ENCODE results near the gene GTF2H3.

Gene GTF2H3

DNA sequence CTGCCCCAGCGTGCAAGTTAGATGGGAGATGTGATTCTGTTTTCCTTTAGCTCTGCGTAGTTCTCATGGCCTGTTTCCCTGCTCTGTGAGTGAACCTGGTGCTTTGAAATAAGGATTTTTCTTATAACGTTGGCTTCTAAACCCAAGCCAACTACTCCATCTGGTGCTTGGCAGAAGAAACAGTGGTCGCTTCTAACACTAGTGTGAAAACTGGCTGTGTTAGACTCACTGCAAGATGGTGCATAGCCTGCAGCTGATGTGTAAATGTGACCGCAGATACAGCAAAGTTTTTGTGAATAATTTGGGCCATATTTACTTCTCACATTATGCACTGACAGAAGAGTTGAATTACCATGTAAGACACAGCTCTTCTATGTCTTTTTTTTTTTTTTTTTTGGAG, 12.2 kb downstream of the GTF2H3 start:
- no peak for DNase-seq

DNA sequence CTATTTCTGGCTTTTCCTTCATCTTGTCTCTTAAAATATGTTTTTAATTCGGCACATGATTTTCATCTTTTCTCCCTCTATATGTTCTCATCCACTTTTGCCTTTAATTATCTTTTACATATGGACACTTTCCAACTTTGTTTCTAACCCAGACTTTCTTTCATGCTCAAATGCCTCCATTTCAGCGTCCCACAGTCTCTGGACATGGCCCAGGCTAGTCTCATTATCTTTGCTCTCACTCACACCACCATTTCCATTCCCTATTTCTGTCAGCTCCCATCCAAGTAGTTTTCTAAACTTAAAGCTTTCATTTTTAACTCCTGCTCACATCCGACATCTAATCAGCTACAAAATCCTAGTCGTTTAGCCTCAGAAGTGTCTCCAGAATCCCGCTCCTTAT, 14.8 kb downstream of the GTF2H3 start:
- DNase-seq: no peak

DNA sequence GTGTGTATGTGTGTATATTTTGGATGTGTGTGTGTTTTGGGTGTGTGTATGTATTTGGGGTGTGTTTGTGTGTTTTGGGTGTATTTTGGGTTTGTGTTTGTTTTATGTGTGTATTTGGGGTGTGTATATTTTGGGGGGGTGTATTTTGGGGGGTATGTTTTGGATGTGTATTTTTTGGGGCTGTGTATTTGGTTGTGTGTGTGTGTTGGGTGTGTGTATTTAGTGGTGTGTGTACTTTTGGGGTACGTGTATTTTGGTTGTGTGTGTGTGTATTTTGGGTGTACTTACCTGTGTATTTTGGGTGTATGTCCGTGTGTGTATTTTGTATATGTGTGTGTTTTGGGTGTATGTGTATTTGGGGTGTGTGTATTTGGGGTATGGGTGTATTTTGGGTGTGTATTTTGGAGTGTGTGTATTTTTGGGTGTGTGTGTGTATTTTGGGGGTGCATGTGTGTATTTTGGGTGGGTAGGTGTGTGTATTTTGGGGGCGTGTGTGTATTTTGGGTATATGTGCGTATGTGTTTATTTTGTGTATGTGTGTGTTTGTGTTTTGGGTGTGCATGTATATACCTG, 20.6 kb downstream of the GTF2H3 start:
- no peak for DNase-seq

DNA sequence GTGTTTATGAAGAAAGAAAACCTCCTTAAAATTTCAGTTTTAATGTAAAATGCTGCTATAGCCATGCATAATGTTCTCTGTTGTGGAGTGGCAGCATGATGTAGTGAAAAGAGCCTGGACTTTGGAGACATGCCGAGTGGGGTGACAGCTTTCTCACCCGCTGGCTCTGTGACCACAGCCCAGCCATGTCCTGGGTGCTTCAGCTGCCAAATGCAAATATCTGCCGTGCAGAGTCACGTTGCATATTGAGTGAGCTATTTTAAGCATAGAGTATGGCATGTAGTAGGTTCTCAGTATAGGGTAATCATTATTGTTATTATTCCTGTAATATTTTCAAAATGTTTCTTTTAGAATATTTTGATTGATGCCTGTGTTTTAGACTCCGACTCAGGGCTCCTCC, 21.8 kb downstream of the GTF2H3 start:
- DNase-seq: no peak

DNA sequence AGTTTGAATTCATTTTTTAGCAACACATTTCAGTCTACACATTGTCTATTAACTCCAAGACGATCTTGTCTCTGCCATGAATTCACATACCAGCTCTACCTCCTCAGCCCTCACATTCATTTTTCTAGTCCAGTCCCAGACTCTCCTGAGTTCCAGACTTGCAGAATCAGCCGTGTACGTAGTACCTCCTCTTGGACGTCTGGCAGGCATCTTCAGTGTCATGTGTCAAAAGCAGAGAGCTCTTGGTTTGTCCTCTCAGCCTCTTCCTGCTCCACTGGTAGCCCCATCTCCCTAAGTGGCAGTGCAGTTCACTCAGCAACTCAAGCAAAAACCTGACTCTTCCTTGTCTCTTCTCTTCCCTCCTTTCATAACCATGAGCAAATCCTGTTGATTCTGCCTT, 22.8 kb downstream of the GTF2H3 start:
- no peak for DNase-seq

DNA sequence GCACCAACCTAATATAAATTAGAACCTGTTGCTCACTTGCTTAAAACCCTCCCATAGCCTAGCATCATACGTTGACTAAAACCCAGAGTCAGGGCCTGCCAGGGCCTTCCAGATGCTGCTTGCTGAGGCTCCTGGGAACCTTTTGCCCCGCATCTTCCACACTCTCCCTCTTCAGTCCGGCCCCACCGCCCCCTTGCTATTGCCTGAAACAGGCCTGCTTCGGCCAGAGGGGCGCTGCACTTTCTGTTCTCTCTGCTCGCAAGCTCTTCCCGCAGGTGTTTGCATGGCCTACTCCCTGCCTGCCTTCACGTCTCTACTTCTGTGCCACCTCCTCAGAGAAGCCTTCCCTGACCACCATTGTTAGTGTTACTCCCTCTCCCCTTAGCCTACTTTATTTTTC, 23.6 kb downstream of the GTF2H3 start:
- DNase-seq: no peak

DNA sequence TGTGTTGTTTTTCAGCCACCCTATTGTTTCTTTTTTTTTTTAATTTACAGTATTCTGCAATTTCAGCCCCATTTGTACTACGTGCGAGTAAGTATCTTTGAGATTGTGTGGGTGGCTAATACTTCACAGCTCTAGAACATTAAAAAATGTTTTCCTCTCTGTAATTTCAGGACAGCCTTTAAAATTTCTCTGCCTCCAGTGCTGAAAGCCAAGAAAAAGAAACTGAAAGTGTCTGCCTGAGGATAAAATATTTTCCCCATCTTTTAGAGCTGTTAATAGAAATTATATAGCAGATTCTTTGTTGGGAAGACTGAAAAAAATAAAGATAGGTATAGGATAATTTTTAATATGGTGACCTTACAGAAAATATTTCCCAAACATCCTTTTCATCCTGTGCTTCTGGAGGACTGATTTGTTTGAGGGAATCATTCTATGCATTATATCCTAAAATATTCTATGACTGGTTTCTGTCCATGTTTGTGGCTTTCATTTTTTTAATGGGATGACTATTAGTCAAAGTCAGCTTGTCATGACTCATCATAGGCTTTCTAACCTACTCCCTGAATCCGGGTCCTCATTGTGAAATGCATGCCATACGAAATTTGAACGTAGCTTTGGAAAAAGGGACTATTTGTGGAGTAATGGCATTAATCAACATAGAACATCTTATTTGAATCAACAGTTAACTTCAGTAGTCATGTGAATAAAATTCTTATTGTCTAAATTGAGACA, 26.5 kb downstream of the GTF2H3 start:
- peak; percentile 68 to 91 (median 78) for DNase-seq

DNA sequence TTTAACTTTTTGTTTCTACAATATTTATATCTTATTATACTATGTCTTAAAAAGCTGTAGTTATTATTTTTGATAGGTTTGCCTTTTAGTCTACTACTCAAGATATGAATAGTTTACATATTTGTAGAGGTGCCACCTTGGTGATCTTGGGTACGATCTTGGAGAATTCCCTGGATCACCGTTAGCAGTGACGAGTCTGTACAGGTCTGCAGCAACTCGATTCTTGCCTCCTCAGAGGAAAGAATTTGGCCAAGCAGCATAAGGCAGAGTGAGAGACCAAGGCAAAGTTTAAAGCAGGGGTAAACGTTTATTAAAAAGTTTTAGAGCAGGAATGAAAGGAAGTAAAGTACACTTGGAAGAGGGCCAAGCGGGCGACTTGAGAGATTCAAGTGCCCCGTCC, 34.1 kb downstream of the GTF2H3 start:
- DNase-seq: no peak

DNA sequence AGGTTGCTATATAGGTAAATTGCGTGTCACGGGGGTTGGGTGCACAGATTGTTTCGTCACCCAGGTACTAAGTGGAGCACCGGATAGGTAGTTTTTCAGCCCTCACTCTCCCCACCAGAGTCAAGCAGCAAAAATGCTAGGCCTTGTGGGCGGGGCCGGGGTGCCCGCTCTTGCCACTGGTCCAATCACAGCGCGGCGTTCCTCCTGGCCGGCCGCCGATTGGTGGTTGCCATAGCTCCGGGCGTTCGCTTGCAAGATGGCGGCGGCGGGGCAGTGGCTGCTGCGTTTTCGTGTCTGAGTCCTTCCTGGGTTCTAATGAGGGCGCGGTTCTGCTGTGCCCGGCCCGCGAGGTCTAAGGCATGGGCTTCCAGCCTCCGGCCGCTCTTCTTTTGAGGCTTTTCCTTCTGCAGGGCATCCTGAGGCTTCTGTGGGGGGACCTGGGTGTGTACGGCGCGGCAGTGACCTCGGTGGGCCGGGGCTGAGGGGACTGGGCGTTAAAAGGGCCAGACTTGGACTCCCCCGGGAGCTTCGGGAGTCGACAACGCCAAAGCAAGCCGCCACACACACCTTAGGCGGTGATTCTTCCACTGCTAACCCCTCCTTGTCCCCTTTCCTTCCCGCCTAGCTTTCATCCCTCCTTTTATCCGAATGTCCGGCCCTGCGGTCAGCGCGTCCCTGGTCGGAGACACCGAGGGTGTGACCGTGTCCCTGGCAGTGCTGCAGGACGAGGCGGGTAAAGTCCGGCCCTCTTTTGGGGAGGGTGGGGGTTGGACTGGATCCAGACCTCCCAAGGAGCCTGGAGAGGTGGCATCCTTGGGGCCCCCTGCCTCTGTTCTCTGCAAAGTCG, 37.5 kb downstream of the GTF2H3 start, which contains the start of gene TCTN2:
TCTN2 (plus strand) TSS at position 232 of the 847 bp plus-strand sequence; CDS start at position 360, 128 bp downstream.
- DNase-seq: peak; percentile 92 to 96 (median 94)

DNA sequence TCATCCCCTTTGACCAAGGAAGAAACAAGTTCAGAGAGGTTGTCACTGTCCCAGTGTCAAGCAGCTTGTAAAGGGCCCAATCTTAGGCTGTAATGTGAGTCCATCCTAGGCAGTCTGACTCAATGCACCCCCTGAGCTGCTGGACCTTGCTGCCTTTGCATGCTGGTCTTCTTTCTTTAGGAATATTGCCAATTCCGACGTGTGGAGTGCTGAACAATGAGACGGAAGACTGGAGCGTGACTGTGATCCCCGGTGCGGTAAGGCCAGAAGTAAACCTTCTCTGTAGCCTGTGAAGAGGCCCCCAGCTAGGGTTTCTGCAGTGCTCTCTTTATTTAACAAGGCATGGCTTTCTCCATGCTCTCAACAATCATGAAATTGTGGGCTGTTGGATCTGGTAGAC, 38.2 kb downstream of the GTF2H3 start:
- DNase-seq: no peak

DNA sequence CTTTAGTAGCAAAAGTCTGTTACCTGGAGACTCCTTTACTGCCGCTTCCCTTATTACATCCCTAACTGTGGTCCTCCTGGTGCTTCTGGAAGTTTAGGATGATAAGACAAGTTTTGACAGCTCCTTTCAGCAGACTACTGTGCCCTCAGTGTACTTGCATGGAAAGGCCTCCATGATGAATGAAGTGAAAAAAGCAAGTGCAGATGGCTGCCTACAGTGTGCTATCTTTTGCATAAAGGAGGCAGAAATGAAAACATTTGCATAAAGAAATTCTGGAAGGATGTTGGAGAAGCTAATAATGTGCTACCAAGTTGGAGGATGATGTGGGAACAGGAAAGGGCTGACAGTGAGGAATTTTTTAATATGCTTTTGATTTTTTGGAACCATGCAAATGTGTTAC, 41.8 kb downstream of the GTF2H3 start:
- no peak for DNase-seq

DNA sequence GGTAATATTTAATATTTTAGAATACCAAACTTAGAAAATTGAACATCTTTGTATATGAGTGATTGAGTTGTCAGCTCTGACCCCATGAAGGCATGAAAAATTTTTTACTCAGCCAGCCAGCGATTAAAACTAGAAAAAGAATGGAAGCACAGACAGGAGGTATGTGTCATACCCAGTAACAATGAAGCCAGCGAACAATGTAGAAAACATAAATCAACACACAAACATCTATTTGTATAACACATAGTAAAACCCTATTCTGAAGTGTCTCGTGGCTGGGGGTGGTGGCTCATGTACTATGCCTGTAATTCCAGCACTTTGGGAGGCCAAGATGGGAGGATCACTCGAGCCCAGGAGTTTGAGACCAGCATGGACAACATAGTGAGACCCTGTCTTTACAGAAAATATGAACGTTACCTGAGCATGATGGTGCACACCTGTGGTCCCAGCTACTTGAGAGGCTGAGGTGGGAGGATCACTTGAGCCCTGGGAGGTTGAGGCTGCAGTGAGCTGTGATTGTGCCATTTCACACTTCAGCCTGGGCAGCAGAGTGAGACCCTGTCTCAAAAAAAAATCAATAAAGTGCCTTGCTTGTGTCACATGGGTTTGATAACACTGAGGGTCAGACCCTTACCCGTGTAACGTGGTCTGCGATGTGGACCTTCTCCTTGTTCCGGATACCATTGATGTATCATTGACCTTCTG, 43.1 kb downstream of the GTF2H3 start:
- no peak for DNase-seq

DNA sequence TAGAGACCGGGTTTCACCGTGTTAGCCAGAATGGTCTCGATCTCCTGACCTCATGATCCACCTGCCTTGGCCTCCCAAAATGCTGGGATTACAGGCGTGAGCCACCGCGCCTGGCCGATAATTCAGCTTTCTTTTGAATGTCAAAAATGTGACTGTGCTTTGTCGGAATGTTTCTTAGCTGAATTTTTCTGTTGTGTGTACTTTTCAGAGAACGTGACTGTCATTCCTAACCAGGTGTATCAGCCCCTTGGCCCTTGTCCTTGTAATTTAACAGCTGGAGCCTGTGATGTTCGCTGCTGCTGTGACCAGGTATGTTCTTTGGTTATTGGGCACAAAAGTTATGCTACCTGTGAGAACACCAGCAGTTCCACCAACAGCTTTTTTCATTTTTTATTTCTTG, 45.4 kb downstream of the GTF2H3 start:
- DNase-seq: no peak

DNA sequence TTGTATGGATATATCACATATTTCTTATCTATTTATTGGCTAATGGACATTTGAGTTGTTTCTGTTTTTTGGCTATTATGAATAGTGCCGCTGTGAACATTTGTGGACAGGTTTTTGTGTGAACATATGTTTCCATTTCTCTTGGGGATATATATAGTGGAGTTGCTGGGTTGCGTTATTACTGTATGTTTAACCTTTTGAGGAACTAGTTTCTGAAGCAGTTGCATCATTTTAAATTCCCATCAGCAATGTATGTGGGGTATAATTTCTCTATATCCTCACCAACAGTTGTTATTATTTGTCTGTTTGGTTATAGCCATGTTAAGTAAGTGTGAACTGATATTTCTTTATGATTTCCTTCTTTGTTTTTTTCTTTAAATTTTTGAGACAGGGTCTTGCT, 48.0 kb downstream of the GTF2H3 start:
- DNase-seq: peak in 3 of 4 experiments; percentile 15 to 79 (median 60)

DNA sequence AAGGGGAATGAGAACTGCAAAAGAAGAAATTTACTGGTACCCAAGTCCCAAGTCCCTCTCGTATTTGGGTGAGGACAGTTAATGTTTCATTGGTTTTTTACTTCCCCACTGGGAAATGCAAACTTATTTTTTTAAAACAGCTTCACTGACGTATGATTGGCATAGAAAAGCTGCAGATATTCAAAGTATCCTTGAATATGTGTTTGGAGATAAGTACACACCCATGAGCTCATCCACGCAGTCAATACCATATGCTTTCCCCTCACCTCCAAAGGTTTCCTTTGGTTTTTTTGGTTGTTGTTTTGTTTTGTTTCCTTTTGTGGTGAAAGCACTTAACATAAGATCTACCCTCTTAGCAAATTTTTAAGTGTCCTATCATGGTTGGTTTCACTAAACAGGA, 50.3 kb downstream of the GTF2H3 start:
- no peak for DNase-seq

DNA sequence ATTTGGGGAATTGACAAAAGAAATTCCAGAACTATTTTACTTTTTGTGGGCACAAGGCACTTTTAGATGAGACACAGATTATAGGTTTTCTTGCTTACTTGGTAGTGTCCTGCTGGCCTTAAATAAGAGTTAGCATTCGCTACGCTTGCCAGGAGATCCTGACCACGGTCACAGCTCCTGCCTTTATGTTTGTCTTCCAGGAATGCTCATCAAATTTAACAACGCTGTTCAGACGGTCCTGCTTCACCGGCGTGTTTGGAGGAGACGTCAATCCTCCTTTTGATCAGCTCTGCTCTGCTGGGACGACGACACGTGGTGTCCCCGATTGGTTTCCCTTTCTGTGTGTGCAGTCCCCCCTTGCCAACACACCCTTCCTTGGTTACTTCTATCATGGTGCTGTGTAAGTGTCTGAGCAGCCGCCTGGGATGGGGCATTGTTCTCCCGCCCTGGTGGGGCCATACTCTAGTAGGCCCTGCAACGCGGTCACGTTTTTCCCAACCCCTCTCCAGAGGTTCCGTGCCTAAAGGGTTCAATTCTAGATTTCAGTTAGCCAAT, 53.1 kb downstream of the GTF2H3 start:
- DNase-seq: no peak

DNA sequence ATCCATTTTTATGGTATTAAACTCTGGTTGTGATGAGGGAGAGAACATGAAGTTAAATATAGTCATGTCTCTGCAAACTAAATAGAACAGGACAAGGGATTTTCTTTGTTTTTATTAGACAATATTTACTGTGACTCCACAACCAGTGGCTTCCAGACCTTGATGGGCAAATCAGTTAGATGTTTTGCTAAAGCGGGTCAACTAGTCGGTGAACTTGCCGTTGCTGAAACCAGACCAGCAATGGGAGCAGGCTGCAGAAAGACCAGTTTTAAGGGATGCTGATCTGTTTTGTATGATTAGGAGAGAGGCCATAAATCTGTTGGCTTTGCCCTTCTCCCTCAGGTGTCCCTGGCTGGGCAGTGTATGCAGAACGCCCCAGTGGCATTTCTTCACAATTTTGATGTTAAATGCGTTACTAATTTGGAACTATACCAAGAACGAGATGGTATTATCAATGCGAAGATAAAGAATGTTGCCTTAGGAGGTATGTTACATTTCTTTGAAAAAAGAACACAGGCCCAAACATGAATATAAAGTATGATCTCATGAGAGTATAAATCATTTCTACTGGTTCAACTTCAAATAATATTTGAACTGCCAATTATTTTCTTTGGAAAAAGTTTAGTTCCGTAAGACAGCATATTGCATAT, 56.7 kb downstream of the GTF2H3 start:
- DNase-seq: no peak

DNA sequence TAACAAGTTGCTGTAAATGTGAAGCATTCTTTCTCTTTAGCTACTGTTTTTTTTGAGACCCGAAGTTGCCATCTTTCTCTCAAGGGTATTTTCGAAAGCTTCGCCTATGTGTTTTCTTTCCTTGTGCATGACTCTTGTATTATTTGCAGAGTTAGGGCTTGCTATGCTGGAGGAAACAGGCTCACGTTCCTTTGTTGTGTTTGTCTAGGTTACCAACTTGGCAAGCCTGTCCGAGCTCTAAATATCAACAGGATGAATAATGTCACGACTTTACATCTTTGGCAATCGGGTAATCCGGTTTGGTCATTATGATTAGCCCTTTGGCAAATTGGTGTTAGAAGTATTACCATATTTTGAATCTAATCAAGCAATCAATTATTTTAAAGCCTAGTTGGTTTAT, 62.6 kb downstream of the GTF2H3 start:
- no peak for DNase-seq

DNA sequence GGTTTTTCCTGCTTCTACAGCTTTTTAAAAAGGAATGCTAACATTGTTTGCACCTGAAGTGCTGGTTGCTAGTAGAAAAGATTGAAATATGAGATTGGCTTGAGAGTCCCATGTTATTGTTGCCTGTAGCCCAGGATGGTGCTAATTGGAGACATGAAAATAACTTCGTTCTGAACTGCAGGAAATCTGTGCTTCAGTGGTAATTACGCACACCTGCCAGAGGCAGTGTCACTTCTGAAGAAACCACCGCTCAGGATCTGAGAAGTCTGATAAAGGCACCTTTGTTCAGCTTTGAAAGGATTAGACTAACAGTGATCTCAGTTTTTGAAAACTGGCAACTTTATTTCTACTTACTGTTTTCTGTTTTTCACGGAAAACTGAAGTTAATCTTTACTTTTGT, 63.0 kb downstream of the GTF2H3 start:
- no peak for DNase-seq

DNA sequence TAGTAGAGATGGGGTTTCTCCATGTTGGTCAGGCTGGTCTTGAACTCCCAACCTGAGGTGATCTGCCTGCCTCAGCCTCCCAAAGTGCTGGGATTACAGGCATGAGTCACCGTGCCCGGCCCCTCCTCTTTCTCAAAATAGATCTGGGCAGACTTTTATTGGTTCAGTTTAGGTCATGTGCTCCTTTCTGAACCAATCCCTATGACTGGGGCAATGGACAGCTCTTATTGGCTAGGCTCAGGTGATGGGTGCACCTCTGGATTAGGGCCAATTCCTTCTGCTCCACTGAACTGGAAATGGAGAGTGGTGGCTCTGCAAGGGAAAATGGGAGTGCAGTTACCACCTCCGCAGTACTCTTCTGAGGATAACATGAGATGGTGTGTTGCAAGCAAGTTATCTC, 72.3 kb downstream of the GTF2H3 start:
- DNase-seq: no peak

DNA sequence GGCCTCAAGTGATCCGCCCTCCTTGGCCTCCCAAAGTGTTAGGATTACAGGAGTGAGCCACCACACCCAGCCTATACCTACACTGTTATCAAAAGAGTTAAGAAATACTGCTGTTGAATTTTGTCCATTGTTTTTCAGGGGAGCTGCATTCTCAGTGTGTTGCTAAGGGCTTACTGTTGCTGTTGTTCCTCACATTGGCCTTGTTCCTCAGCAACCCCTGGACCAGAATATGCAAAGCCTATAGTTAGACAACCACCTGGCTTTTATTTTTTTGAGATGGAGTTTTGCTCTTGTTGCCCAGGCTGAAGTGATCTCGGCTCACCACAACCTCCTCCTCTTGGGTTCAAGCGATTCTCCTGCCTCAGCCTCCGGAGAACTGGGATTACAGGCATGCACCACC, 73.8 kb downstream of the GTF2H3 start:
- DNase-seq: no peak

Data from suppressor macrophage (primary cell).